DMS114 treated with DMSO at 0.1 percent for 48 hours (cell line): Measurements from ENCODE around the gene TNFAIP2.

Experiments used
- DNase-seq: peaks from one replicate; lab custom pipeline; 2025; ENCODE audit not compliant: unreplicated experiment; lab: John Stamatoyannopoulos, UW

TNFAIP2 gene, protein sequence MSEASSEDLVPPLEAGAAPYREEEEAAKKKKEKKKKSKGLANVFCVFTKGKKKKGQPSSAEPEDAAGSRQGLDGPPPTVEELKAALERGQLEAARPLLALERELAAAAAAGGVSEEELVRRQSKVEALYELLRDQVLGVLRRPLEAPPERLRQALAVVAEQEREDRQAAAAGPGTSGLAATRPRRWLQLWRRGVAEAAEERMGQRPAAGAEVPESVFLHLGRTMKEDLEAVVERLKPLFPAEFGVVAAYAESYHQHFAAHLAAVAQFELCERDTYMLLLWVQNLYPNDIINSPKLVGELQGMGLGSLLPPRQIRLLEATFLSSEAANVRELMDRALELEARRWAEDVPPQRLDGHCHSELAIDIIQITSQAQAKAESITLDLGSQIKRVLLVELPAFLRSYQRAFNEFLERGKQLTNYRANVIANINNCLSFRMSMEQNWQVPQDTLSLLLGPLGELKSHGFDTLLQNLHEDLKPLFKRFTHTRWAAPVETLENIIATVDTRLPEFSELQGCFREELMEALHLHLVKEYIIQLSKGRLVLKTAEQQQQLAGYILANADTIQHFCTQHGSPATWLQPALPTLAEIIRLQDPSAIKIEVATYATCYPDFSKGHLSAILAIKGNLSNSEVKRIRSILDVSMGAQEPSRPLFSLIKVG

DNA sequence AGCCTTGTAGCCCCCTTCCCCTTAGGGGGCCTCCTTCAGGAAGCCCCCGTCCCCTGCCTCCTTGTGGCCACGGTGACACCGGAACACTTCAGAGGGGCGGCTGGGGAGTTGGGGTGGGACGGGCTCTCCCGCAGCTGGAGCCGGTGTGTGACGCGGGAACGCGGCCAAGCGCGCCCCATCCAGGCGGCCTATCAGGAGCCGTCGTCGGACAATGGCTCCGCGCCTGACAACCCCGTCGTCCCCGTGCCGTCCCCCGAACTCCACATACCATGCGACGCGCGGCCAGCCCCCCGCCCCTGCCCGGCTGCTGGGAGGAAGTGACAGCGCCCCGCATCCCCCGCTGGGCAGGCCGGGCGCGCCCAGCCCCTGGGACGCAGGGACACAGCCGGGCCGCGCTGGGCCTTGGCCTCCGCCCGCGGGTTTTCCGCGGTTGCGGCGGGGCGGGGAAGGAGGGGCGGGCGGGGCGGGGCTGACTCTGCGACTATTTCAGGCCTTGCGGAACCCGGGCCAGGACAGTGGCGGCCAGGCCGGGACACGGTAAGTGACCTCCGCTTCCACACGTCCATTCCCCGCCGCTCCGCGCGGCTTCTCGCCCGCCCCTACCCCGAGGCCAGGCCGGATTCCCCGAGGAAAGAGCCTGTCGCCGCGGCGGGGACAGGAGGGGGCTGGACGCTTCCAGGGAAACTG lies at the start of gene TNFAIP2:
Gene TNFAIP2, plus strand, starts transcription at position 515 of the 687 bp plus-strand sequence. CDS start 2,997 bp downstream, outside the sequence.
- no peak for DNase-seq

DNA sequence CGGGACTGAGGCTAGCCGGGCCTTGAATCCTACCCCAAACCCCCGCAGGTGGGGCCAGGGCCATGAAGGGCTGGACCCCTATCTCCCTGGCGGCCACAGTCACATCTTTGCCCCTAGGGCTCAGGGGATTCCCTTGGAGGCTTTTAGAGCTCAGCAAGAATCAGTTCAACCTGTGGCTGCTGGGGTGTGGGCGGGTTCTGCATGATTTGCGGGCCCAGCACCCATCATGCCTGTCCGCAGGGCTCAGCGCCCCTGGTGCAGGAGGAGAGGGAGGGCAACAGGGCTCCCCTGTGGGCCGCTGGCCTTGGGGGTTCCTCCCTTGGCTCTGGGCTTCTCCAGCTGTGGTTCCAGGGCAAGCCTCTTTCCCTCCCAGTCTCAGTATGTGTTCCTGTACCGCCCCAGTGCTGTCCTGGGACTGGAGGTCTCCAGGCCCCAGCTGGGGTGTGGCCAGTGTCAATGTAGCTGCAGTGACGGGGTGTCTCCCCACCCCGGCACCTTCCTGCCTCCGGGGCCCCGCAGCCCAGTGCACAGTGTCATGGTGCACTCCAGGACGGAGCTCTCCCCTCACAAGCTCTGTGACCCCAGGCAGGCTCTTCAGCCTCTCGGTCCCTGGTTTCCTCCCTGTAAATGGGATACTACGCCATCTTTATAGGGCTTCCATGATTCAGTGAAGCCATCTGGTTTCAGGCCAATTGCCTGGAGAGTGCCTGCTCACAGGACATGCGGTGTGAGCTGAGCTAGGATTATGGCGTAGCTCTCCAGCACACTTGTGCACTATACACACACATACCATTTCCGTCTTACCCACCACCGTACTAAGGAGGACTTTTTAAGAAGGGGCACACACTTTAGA lies 49.2 kb upstream of the TNFAIP2 start:
- no peak for DNase-seq

DNA sequence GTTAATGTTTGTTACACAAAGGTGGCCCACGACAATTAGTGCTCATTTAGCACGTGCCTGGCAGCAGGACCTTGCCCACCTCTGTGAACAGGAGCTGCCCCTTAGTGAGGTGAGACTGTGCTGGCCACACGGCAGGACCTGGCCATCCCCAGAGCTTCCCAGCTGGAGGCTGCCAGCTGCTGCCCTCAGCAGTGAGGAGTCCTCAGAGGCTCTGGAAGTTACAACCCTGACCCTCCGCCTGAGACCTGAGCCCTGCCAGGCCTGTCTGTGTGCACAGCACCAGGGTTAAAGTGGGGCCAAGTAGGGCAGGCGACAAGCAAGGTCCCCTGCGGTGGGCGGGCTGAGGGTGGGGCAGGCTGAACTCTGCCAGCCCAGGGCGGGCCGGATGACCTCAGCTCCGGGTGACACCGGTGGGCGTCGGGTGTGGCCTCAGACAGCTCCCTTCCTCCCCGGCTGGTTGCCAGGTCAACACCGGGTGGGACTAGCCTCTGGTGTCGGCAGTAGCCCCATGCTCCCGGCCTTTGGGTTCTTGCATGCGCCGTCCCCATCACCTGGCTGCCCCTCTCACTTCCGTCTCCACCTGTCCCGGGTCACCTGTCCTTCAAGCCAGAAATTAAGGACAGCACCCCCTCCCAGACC lies 48.4 kb upstream of the TNFAIP2 start:
- no peak for DNase-seq

DNA sequence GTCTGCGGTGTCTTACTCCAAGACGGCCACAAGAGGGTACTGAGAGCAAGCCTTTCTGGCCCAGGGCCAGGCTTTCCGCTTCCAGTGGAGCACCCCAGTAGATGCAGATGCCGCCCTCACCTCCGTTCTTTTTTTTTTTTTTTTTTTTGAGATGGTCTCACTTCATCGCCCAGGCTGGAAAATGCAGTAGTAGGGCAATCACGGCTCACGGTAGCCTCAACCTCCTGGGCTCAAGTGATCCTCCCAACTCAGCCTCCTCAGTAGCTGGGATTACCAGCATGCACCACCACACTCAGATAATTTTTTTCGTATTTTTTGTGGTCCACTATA lies 44.9 kb upstream of the TNFAIP2 start:
- DNase-seq, result peak; percentile 45

DNA sequence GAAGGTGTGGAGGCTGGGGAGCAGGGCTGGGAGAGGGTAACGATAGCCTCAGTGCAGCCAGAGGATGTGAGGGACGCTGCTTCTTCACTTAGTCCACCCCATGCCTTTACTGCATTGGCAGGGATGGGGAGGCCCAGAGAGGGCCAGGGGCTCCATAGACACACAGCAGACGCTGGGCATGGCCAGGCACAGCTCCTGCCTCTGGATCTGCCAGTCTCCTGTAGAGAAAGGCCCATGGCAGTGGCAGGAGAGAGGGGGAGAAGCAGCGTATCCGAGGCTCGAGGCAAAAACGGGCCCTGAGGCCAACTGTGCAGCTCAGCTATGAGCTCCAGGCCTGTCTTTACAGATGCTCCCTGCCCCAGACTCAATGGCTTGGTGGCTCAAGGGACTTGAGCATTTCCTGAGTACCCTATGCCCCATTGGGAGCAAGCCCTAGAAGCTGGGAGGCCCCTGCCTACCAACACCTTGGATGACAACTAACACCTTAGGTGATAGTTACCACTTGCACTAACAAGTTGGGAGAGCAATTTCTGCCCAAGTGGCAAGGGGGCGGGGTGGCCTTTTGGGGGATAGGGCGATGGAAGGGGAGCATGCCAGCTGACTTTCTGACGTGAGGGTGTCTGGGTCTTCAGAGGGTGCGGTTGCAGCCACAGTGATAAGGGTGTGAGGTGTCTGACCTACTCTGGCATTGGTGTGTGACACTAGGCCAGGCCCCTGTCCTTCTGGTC lies 44.2 kb upstream of the TNFAIP2 start:
- DNase-seq, result no peak

DNA sequence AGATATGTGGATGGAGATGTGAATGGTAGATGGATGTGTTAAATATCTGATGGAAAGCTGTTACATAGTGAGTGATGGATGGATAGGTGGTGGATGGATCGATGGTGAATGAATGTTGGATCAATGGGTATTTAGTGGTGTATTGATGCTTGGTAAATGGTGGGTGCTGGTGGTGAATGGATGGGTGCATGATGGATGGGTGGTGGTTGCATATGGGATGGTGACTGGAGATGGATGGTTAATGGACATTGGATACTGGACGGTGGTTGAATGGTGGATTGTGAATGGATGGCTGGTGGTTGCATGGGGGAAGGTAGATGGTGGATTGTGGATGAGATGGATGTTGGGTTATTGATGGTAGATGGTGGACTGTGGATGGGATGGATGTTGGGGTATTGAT lies 41.3 kb upstream of the TNFAIP2 start:
- DNase-seq, result no peak

DNA sequence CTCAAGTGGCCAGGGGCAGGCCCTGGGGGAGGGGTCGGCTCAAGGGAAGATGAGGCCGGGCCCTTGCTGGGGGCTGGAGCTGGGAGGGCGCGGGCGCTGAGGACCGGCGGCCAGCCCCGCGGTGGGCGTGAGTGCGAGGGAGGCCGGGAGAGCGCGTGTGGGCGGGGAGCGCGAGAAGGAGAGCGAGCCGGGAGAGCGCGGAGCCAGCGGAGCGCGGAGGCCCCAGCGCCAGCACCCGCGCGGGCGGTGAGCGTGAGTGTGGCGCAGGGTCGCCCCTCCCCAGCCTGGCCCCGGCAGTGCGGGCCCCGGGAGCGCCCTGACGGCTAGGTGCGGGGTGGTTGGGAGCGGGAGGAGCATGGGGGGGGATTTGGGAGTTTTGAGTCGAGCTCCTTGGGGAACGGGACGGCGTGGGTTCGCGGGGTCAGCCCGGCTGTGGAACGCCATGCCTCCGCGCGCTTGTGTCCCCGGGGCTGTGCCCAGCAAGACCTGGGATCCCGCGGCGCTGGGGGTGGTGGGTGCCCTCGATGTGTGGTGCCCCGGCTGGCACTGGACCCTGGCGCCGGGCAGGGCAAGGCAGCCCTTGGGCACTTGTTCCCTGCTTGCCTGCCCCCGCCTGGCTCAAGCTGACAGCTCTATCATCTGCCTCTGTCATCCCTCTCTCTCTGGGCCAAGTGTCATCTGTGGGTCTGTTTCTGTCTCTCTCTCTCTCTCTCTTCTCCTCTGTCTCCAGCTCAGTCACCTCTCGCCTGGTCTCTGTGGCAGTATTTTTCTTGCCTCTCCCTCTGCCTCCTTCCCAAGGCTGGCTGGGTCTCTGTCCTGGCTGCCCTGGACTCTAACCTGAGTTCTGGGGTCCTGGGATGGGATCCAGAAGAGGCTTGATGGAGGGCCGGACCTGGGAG lies 39.0 kb upstream of the TNFAIP2 start, which contains the start of gene LBHD2:
Gene LBHD2, plus strand, starts transcription at position 190 of the 899 bp plus-strand sequence. CDS start 1,803 bp downstream, outside the sequence.
- no peak for DNase-seq

DNA sequence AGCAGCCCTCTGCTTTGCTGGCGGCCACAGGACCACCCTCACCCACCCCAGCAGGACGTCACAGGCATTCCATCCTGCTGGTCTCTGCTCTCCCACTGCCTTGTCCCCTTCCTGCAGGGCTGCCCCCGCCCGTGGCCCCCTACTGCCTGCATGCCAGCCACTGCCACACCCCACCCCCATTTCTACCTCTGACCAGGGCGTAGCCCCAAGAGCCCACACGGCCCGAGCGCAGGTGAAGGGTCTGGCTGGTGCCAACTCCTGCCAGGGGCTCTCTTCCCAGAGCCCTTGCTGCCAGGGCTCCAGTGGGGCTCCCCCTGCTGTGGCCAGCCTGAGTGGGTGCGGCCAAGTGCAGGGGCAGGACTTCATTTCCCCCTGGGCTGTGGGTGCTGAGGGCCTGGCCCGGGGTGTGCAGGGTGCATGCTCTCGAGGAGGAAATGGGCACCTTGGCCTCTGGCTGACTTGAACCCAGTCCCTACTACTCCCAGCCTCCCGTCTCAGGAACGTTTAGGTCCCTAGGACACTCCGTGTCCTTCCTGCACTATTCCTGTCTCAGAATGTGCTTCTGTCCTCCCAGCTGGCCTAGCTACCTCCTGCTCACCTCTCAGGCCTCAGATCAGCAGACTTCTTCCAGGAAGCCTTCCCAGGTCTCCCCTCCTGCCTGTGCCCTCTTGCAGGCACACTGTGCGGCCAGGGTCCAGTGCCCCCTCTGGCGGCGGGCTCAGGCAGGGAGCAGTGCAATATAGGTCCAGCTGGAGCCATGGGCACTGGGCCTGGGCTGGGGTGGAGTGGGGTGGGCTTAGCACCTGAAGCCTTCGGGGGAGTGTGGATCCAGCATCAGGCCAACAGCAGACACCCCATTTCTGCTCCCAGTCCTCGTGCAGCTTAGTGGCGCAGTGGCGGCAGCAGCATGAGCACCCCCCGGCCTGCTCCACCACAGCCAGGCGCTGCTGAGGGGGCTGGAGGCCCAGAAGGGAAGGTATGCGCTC lies 37.9 kb upstream of the TNFAIP2 start:
- DNase-seq, result no peak

DNA sequence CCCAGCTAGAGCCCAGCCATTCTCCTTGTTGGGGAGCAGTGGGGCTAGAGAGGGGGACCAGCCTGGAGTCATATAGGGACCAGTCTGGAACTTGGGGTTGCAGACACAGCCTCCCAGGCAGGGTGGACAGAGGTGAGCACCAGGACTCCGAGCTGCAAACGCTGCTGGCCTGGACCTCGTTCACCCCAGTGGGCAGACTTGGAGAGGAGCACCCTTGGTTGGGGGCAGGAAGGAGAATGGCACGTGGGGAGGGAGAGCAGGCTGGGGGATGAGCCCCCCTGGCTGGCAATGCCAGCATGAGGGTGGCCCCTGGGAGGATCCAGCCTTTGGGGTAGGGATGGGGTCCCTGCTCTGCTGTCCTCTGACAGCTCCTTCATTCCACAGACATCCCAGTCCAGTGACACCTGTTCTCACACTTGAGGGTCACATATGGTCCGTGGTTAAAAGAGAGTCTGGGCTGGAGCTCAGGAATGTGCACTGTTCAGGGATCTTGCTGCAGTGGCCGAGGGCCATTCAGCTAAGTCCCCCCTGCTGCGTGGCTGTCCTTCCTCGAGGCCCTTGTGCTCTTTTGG lies 36.4 kb upstream of the TNFAIP2 start:
- DNase-seq, result no peak

DNA sequence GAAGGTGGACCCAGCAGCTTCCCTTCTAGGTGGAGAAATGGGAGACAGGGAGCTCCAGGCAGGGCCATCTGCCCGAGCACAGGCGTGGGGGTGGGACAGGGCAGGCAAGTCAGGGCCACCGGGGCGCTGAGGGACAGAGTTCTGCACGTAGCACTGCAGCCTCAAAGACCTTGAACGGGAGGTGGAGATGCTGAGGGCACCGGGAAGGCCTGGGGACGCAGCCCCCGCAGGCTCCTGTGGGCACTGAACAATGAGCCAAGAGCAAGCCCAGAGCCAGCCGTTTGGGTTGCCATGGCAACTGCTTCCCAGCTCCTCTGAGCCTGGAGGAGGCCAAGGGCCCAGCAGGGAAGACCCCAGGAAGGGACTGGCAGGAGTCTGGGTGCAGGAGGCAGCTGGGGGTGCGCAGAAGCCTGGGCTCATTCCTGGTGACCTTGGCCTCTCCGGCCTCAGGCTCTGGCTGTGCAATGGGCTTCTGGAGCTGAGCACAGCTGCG lies 35.9 kb upstream of the TNFAIP2 start:
- DNase-seq, result no peak

DNA sequence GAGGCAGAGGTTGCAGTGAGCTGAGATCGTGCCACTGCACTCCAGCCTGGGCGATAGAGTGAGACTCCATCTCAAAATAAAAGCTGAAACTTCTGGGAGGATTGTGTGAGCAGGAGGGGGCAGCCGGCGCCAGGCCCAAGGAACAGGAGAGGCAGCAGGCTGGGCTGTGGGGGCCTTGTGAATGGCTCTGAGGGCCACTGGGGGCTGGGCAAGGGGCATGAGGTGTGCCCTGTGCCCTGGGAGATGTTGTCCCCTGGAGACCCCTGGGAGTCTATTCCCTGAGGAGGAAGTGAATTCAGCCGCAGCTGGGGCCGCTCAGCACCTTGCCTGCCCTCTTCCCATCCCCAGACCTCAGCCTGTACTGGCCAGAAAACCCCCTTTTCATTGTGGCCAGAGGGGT lies 34.3 kb upstream of the TNFAIP2 start:
- no peak for DNase-seq

DNA sequence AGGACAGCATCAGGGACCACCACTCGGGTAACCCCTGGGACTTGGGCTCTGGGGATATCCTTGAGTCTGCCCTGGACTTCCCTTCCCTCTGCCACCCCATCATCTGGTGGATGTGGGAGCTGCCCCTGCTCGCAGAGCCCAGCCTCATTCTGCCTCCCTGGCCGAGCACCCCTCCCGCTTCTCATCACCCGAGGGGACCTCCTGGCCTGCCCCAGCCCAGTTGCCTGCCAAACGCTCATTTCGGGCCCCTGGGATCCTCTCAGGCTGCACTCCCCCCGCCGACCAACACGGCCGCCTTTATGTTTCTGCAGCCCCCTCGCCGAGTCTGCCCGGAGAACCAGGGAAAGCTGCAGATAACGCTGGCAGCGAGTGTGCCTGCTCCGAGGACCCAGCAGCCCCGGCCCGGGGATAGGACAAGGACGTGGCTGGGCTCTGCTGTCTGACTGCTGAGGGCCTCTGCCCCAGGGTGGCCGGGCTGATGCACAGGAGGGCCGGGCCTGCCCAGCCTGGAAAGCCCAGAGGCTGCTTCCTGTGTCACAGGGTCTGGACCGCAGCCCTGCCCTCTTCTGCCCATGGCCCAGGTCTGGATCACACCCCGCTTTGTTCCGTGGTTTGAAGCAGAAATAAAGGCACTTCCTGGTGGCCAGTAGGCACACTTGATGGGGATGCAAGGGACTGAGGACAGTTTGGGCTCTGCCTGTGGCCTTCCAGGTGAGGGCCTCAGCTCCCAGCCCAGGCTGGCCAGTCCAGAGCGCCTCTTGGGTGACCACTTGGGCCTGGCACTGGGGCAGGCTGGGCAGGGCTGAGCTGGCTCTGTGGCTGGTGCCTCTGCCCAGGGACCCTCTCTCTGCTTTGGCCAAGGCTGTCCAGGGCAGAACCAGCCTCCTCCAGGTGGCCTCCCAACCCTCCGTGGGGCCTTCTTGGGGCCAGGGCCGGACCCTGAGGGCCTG lies 33.6 kb upstream of the TNFAIP2 start:
- no peak for DNase-seq

DNA sequence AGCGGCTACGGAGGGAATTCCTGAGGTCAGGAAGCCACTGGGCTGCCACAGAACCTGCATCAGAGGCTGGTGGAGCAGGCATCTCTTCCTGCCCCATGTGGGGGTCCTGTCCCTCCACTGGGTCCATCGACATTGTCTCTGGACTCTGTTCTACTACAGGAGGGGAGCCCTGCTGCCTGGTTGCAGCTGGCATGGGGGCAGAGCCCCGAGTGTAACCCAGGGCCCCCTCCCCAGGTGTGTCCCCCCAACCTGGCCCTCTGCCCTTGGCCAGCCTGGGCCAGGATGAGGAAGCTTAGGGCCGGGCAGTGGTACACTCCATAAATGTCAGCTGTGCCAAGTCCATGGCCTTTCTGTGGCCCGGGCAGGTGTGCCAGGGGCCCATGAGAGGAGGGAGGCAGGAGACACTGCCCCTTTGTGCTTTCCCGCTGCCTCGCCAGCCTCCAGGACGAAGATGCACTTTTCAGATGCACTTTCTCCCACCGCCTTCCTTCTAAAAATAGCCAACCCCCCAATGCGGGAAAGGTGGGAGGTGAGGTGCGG lies 32.7 kb upstream of the TNFAIP2 start:
- no peak for DNase-seq

DNA sequence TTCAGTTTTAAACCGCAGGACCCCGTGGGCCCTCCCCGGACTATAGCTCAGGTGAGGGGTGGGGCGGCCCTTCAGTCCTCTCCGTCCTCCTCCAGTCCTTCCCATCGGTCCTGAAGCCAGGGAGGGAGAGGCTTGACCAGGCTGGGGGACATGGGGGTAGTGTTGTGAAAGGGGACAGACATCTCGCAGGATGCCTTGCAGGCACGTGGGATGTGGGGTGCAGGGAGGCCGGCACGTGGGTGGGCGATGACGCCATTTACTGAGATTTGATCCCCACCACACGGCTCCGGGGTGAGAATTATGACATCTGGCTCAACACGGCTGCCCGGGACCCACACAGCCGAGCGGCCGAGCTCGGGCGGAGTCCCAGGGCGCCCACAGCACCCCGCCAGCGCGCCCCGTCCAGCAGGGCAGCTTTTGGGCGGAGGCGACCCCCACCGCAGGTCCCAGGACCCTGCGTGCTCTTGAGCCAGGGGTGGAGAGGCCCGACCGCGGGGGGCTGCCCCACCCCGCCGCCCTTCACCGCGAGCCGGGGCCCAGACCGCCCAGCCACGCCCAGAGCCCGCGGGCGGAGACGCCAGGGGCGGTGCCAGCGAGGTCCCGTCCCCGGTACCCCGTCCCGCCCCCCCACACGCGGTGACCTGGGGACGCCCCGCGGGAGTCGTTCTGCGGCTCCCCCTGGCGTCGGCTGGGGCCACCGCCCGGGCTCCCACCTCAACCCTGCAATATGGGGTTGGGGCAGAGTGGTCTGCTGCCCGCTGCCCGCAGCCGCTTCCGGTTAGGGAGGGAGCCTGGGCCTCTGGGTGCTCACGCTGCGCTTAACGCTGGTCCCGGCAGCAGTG lies 32.0 kb upstream of the TNFAIP2 start:
- no peak for DNase-seq

DNA sequence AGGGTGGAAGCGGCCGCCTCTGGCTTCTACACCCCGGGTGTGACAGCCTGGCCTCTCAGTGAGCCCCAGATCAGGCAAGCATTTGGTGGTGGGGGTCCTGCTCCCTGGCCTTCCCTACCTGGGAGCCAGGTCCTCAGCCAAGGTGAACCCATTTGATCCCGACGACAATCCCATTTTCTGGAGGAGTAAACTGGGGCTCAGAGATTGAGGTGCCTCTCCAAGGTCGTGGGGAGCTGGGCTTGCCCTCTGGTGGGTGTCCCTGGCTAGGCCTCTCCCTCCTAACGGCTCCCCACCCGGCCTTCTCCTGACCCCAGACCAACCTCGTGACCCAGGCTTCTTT lies 31.4 kb upstream of the TNFAIP2 start:
- no peak for DNase-seq
